HL-60/S4 treated with phorbol 12-myristate 13-acetate at 8.2 ng/mL for 4 days and 3 days (cell line): ENCODE measurements around the gene VAC14.
"Not testable (repeated sequence)": the region's sequence is repeated elsewhere in the genome, so short reads cannot be mapped to it uniquely, and the experiment has no call there.

Experiments used
- in situ Hi-C: fragments of 300-500 bp; cut with MboI; formaldehyde crosslinking; loops from 2 replicates; pipeline ENCODE4 v1.15.0; 2022; ENCODE audit warnings: low sequenced_read_pairs

Gene VAC14

DNA sequence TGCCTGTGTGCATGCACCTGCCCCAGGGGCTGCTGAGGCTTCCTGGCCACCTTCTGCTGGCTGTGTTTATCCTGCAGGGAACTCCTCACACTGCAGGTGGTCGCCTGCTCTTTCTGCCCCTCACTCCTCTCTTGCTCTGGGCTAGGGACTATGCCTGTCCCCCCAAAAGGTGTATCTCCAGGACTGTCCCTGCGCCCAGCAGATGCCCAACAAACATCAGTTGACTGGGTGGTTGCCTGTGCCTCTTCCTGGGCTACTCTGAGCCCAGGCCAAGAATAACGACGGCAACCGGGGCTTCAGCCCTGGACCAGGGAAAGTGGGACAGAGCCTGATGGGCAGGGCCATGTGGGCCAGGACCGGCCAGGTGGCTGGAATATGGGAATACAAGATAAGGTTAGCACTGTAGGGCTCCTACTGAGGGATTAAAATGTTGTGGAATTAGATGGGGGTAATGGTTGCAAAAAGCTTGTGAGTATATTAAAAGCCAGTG is 55.4 kb downstream of the VAC14 start:
- in situ Hi-C loops: no loop called here

DNA sequence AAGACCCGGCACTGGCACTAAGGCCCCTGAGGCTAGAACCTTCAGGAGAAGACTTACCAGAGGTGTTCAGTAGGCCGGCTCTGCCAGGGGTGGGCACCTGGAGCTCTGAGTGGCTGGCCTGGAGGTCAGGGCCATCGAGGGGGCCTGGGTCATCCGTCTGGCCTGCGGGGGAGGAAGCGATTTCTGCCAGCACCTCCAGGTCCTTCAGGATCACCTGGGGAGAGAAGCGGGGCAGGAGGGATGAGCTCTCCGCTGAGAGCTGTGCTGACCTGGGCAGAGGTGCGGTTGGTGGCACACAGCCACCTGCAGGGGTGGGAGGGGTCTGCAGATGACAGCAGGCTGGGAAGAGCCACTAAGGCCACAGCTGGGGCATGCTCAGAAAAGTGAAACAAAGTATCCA is 56.6 kb downstream of the VAC14 start:
- in situ Hi-C loops: no loop called here

DNA sequence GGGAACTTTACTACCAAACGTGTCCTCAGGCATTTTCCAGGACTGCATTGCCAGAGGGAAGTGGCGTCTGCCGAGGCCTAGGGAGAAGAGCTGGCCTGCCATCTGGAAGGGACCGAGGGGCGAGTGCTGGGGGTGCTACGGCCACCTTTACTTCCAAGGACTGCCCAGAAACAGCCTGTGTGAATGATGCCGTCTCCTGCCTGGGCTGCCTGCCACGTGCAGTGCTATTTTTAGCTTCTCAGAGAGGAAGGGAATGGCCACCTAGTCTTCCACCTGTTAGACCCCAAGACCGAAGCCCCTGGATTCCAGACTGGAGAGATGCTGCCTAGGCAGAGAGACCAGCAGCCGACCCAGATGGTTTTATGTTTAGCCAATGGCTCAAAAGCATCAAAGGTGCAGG is 57.2 kb downstream of the VAC14 start:
- in situ Hi-C loops: no loop called here

DNA sequence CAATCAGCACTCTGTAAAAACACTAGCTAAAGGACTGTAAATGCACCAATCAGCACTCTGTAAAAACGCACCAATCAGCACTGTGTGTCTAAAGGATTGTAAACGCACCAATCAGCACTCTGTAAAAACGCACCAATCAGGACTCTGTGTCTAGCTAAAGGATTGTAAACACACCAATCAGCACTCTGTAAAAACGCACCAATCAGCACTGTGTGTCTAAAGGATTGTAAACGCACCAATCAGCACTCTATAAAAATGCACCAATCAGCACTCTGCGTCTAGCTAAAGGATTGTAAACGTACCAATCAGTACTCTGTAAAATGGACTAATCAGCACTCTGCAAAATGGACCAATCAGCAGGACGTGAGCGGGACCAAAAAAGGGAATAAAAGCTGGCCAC is 58.0 kb downstream of the VAC14 start:
- in situ Hi-C loops: not testable (repeated sequence)

DNA sequence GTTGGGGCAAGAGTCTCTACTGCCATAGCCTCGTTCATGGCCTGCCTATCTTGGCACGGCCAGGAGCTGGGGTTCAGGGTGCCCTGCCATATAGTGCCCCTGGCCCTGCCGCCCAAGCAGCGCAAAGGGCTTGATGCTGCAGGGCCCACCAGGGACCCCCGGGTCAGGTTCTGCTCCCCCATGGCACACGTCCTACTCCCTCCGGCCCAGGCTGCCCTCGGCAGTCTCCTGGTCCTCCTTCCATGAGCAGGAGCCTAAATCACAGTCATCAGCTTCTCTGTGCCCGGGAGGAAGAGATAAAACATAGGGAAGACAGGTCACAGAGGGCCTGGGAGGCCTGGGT is 59.2 kb downstream of the VAC14 start:
- in situ Hi-C loops: no loop called here

GRCh38 chr16:70740914-70741782 is 59.8 kb downstream of the VAC14 start:
- in situ Hi-C loops: no loop called here

DNA sequence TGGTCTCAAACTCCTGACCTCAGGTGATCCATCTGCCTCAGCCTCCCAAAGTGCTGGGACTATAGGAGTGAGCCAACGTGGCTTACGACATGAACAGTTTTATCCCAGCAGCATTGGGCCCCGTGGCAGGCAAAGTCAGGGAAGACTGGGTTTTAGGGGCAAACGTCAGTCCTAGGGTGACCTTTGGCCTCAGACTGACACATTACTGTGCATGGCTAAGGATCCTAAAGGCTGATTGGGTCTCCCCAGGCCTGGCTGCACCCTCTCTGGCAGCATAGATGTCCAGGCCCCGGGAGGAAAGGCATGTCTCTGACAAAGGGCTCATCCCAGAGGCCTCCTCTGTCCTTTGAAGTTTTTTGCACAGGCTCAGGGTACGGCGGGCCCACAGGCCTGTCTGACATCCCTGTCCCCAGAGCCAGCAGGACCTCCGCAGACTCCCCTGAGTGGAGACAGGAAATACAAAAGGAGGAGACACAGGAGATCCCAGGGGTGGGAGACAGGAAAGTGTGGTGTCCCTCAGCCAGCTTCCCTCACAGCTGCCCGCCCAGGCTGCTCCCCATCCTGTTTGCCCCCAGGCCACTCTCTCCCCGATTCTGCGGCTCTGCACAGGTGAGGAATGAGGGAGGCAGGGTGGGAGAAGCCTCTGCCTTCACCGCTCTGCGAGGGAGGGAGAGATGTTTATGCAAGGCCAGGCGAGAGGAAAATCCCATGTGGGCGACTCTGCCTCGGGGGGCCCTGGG is 60.6 kb downstream of the VAC14 start:
- in situ Hi-C loops: no loop called here

DNA sequence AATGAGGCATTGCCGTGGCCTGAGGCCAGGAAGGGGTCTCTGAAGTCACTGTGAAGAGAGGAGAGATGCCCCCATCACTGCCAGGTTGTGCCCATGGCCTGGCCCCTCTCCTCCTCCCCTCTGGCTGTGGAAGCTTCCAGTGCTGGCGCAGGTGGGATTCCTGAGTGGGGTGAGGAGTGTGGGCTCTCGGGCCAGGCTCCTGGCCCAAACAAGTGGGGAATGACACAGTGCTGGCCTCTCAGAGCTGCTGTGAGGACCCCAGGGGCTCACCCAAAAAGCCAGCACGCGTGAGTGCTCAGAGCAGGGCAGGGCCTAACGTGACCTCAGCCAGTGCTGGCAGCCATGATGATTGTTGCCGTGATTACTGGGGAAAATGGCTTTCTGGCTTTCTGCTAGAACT is 61.6 kb downstream of the VAC14 start:
- in situ Hi-C loops: no loop called here

DNA sequence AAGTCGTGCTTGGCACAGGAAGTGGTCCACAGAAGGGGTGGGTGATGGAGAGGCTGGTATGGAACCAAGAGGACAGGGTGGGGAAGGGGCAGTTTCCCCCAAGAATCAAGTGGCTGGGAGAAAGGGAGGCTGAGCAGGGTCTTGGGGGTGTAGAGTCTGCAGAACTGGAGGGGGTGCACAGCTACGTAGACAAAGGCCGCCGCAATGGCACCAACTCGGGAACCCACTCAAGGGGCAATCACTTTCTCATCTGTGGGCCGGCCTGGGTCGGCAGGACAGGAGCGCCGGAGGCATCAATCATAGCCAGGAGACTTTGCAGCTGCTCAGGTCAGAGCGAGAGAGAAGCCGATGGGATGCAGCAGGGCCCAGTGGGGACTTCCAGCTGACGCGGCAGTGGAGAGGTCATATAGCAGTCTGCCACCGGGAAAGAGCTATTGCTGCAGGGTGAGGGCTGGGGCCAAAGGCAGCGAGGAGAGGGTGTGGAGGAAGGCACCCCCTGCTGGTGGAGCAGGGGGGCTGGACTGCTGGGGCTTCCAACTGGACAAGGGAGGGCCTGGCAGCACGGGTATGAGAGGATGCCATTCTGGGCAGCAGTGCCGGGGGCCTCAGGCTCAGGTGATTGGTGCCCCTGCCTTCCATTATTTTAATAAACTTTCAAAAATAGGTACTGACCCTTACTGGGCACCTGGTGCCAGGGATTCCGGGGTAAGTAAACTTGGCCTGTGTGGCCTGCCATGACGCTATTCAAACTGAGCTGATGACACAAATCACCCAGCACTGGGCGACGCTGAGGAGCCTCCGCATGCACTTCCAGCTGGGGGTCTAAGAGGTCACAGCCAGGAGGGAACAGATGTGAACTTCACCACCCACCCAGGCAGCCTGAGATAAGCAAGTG is 62.6 kb downstream of the VAC14 start:
- in situ Hi-C loops: no loop called here

- in situ Hi-C loops: no loop called here
Measured at GRCh38 chr16:70737377-70738082, 63.4 kb downstream of the VAC14 start.

DNA sequence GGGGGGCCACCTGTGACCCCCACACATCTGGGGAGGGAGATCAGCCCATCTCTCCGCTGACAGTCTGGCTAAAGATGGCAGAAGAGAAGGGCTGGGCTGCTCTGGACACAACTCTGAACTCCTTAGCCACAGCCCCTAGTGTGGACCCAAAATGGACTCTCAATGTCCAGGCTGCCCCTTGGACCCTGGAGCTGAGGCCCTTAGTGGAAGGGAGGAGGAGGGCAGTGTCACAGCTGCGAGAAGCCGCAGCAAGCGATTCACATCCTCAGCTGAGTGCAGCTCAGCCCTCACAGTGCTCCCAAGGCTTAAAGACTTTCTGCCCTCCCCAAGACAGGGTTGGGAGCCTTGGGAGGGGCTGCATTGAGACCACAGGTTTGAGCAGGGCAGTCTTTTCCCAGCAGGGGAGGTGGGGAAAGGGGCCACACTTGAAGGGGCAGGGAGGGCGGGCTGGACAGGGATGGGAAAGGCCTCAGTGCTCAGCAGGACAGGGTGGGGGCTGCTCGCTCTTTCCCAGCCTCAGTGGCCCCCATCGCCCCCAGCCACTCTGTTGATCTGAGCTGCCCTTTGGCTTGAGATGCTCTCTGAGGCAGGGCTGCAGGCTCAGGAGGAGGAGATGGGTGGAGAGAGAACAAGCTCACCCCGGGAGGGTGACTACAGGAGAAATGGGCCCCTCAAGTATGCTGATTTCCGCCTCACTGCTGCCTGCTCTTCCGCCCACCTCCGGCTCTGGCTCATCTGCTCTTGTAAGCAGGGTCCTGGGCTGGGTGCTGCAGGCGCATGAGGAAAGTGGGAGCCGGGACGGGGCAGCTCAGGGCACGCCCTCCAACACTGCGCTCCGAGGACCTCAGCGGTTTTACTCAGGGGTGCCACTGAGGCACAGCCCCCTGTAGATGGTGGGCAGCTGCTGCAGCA is 64.2 kb downstream of the VAC14 start:
- in situ Hi-C loops: no loop called here

GRCh38 chr16:70735141-70735979 is 65.6 kb downstream of the VAC14 start:
- in situ Hi-C loops: no loop called here

DNA sequence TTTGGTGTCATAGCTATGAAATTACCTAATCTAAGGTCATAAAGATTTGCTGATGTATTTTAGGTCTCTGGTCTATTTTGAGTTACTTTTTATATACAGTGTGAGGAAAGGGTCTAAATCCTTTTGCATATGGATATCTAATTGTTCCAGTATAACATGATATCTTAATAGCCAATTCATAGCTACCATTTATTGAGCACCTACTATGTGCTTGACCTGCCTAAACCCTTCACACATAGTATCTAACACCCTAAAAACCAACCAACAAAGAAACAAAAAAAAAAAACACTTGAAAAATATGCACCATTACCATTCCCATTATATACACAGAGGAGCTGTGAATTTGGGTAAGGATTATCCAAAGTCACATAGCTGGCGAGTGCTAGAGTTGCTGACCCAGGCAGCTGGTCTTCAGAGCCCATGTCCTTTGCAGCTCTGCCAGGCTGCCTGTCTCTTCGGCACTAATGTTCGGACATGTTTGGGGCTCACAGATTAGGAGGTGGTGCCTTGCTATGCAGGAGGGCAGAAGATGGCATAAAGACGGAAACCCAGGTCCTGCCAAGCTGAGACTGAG is 66.3 kb downstream of the VAC14 start:
- in situ Hi-C loops: no loop called here

- in situ Hi-C loops: no loop called here
Measured at GRCh38 chr16:70730944-70731343, 70.0 kb downstream of the VAC14 start.

DNA sequence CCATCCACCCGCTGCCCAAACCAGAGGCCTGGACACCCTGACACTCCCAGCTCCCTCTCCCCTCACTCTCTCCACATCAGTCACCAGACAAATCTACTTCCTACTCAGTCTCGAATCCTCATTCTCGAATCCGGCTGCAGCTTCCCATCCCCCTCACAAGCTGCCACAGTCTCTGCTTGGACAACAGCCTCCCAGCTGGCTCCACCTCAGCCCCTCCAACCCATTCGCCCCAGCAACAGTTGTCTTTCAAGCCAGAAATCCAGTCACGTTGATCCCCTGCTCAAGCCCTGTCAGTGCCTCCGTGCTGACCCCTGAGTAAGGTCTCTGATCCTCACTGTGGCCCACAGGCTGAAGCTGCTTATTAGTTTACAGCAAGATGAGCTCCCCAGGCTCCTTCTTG is 70.9 kb downstream of the VAC14 start:
- in situ Hi-C loops: no loop called here

DNA sequence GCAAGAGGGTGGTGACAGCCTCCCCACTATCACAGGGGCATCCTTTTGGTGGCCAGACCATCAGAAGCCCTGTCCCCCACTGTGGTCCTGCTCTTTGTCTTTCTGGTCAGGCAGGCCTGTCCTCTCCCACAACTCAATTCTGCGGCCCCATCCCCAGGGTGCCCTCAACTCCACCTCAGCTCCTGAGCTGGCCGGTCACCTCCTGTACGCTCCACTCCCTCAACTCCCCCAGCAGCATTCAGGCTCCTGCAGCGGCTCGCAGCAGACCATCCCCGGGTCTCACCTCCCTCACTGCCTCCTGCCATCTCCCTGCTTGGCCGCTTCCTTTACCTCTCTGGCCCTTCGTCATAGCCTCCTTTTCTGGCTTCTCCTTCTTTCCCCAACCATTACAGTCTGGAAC is 71.7 kb downstream of the VAC14 start:
- in situ Hi-C loops: no loop called here

- in situ Hi-C loops: no loop called here
Measured at GRCh38 chr16:70728150-70728549, 72.8 kb downstream of the VAC14 start.

DNA sequence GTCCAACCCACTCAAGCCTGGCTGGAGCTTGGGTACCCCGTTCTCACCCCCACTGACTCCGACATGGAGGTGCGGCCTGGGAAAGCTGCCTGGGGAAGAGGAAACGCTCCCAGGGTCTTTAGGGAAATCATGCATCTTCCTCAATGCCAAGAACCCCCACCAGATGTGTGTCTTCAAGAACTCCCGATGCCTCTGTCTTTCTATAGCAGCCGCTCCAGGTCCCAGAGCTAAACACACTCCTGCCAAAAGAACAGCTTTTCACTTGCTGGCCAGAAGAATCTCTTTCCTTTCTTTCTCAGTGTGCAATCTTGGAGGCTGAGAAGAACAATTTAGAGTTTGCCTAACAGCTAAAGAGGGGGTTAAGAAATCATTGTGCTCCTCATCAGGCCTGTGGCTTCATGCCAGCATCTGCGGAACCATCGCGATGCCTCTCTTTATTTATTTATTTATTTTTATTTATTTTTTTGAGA is 74.0 kb downstream of the VAC14 start:
- in situ Hi-C loops: no loop called here
